CD8-positive, alpha-beta memory T cell (primary cell): ENCODE results near the gene OR1C1. TPM values are rescaled to one million over a fixed set of nuclear protein-coding genes. Genes with fewer than 3 reads are reported as not detected.
"Not testable (repeated sequence)": the region's sequence is repeated elsewhere in the genome, so short reads cannot be mapped to it uniquely, and the experiment has no call there.

Source experiments
- CTCF ChIA-PET: fragments of 350-600 bp; sonication (Branson Sonifier 250); formaldehyde crosslinking; loops from one replicate; lab custom pipeline; 2021; ENCODE audit warnings: antibody characterized with exemption; lab: Charles Lee
- POLR2A ChIA-PET: fragments of 350-600 bp; sonication (Branson Sonifier 250); formaldehyde crosslinking; loops from one replicate; lab custom pipeline; 2021; ENCODE audit warnings: antibody characterized with exemption; lab: Charles Lee
- DNase-seq, 5 donors: peaks; one replicate each; pipeline versions ENCODE4 v3.0.0 to v3.0.0-alpha.2; 2020 to 2022; ENCODE audit warnings: mixed read lengths in 1 of 5
- H3K27ac ChIP-seq: one replicate; pipeline ENCODE4 v1.7.0; 2013; ENCODE audit warnings: low read depth, mild to moderate bottlenecking, low read length, moderate library complexity
- H3K27me3 ChIP-seq: 2 replicates; pipeline ENCODE4 v1.7.0; 2013; ENCODE audit warnings: low read length, mild to moderate bottlenecking; ENCODE audit not compliant: insufficient read depth, poor library complexity, severe bottlenecking
- H3K36me3 ChIP-seq: 2 replicates; pipeline ENCODE4 v1.7.0; 2013; ENCODE audit warnings: mild to moderate bottlenecking, low read length, moderate library complexity; ENCODE audit not compliant: insufficient read depth
- H3K4me1 ChIP-seq: 2 replicates; pipeline ENCODE4 v1.7.0; 2013; ENCODE audit warnings: mild to moderate bottlenecking, low read length, moderate library complexity; ENCODE audit not compliant: insufficient read depth
- H3K4me3 ChIP-seq: 2 replicates; pipeline ENCODE4 v1.7.0; 2013; ENCODE audit warnings: mild to moderate bottlenecking, low read length
- H3K9me3 ChIP-seq: 2 replicates; pipeline ENCODE4 v1.7.0; 2013; ENCODE audit warnings: mild to moderate bottlenecking, low read length
- H3K27ac Mint-ChIP-seq, 8 donors: one replicate each; pipeline ENCODE4 v1.8.0; 2020 to 2021; ENCODE audit warnings: mixed read lengths in 8 of 8, mild to moderate bottlenecking in 6 of 8, inconsistent platforms in 3 of 8, moderate library complexity in 3 of 8
- H3K27me3 Mint-ChIP-seq, 2 donors: one replicate each; pipeline ENCODE4 v1.8.0; 2020 to 2021; ENCODE audit warnings: mixed read lengths in 2 of 2, mild to moderate bottlenecking in 1 of 2, moderate library complexity in 1 of 2
- H3K36me3 Mint-ChIP-seq, 3 donors: one replicate each; pipeline ENCODE4 v1.8.0; 2020 to 2021; ENCODE audit warnings: mixed read lengths in 3 of 3, inconsistent platforms in 1 of 3, mild to moderate bottlenecking in 1 of 3
- H3K4me1 Mint-ChIP-seq, 3 donors: one replicate each; pipeline ENCODE4 v1.8.0; 2020 to 2021; ENCODE audit warnings: mixed read lengths in 3 of 3, inconsistent platforms in 1 of 3, mild to moderate bottlenecking in 1 of 3
- H3K4me3 Mint-ChIP-seq, 7 donors: one replicate each; pipeline ENCODE4 v1.8.0; 2020 to 2021; ENCODE audit warnings: mixed read lengths in 7 of 7, mild to moderate bottlenecking in 6 of 7, moderate library complexity in 4 of 7, inconsistent platforms in 2 of 7
- H3K9me3 Mint-ChIP-seq, 5 donors: one replicate each; pipeline ENCODE4 v1.8.0; 2020 to 2022; ENCODE audit warnings: mixed read lengths in 5 of 5, mild to moderate bottlenecking in 3 of 5, moderate library complexity in 2 of 5, inconsistent platforms in 1 of 5
- polyA plus RNA-seq: library from polyadenylated mRNA; unstranded; fragments of 300-500 nt; fragmentation: Illumina TruSeq; gene quantifications from one replicate; pipeline ENCODE4 v1.2.3, GENCODE V29; 2021
- total RNA-seq, 2 experiments: library from RNA; stranded (reverse); gene quantifications; one replicate each; pipeline ENCODE4 v1.2.3, GENCODE V29; 2021

Gene OR1C1
- total and polyA plus RNA-seq, 3 experiments from 2014 or later = not detected

- H3K4me1 Mint-ChIP-seq, H3K4me3 Mint-ChIP-seq, H3K36me3 ChIP-seq, POLR2A ChIA-PET, DNase-seq, H3K4me3 ChIP-seq, H3K27me3 ChIP-seq, H3K27ac ChIP-seq, H3K9me3 ChIP-seq, H3K4me1 ChIP-seq, H3K27me3 Mint-ChIP-seq, H3K36me3 Mint-ChIP-seq, CTCF ChIA-PET, H3K9me3 Mint-ChIP-seq, H3K27ac Mint-ChIP-seq: not testable (repeated sequence)
Measured at GRCh38 chr1:247742215-247742760, 18.1 kb downstream of the OR1C1 start.

- no peaks in the 10 kb centered on the region for H3K27me3 ChIP-seq
- no peaks in the 10 kb centered on the region for H3K9me3 ChIP-seq
- Mint-ChIP-seq H3K4me3 (no peak overlapping the region), H3K27ac (no peak overlapping the region), H3K36me3 (no peaks in the 10 kb centered on the region), H3K27me3 (peaks cover 0 to 1% of the 10 kb centered on the region in 2 donors), H3K9me3 (peaks cover 0 to 9% (median 2%) of the 10 kb centered on the region in 5 donors), H3K4me1 (no peaks in the 10 kb centered on the region)
- POLR2A ChIA-PET = no interaction called here
- DNase-seq = no peak
- H3K4me3 ChIP-seq = no peak overlapping the region
- H3K4me1 ChIP-seq = no peaks in the 10 kb centered on the region
- CTCF ChIA-PET = no interaction called here
- H3K36me3 ChIP-seq = no peaks in the 10 kb centered on the region
- no peak overlapping the region for H3K27ac ChIP-seq
Measured at GRCh38 chr1:247741756-247742155, 18.6 kb downstream of the OR1C1 start.

DNA sequence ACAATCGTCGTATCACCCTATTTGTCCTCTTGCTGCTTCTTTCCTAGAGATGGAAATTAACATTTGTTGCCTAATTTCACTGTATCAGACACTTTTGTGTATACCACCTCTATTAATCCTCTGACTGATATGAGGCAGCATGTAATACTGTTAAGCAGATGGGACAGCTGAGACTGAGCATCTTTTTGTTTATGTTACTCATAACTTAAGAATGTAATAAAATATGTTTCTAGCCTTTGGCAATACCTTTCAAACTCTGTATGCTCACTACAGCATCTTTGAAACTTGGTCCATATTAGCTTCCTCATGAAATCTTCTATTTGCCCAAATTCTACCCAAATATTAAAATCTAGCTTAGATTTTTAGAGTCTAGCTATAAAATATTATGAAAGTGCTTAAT, 19.6 kb downstream of the OR1C1 start:
- DNase-seq = no peak
- no peak overlapping the region for H3K27ac Mint-ChIP-seq
- no peaks in the 10 kb centered on the region for H3K36me3 Mint-ChIP-seq

GRCh38 chr1:247738315-247738714, 22.0 kb downstream of the OR1C1 start, which contains the start of gene OR14K1:
Gene OR14K1, plus strand, starts transcription at chr1:247738615. Its CDS starts 0 bp downstream, at chr1:247738615.
- Mint-ChIP-seq H3K36me3 (no peaks in the 10 kb centered on the region), H3K4me3 (no peak within 1 kb of the TSS), H3K27me3 (no peaks in the 10 kb centered on the region), H3K27ac (peak within 1 kb of the TSS in 1 of 8 donors; percentile 12), H3K4me1 (no peaks in the 10 kb centered on the region), H3K9me3 (peaks cover 0 to 4% (median 2%) of the 10 kb centered on the region in 5 donors)
- Histone ChIP-seq H3K4me3 (no peak within 1 kb of the TSS), H3K36me3 (no peaks in the 10 kb centered on the region), H3K27ac (no peak within 1 kb of the TSS), H3K9me3 (no peaks in the 10 kb centered on the region), H3K27me3 (no peaks in the 10 kb centered on the region), H3K4me1 (no peaks in the 10 kb centered on the region)
- DNase-seq = no peak
- CTCF ChIA-PET = no interaction called here
- POLR2A ChIA-PET = no interaction called here

More for the DNA sequence above, 19.6 kb downstream of the OR1C1 start:
- no peak overlapping the region for H3K4me3 Mint-ChIP-seq
- H3K9me3 ChIP-seq = no peaks in the 10 kb centered on the region
- H3K36me3 ChIP-seq = no peaks in the 10 kb centered on the region
- no peaks in the 10 kb centered on the region for H3K4me1 Mint-ChIP-seq
- H3K27me3 Mint-ChIP-seq = no peaks in the 10 kb centered on the region
- CTCF ChIA-PET = no interaction called here
- no peaks in the 10 kb centered on the region for H3K4me1 ChIP-seq
- POLR2A ChIA-PET = no interaction called here
- peaks cover 0 to 9% (median 0%) of the 10 kb centered on the region in 5 donors for H3K9me3 Mint-ChIP-seq
- no peak overlapping the region for H3K27ac ChIP-seq
- no peaks in the 10 kb centered on the region for H3K27me3 ChIP-seq
- H3K4me3 ChIP-seq = no peak overlapping the region

DNA sequence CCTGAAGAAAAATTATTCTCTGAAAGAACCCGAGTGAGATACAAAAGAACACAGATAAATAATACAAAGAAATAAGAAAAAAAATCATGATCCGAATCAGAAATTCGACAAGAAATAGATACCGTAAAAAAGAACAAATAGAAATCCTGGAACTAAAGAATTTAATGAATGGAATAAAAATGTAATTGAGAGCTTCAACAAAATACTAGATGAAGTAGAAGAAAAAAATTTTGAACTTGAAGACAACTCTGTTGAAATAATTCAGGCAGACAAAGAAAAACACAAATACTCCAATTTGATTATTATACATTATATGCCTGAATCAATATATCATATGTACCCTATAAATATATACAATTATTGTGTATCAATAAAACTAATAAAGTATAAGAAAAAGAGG, 39.1 kb downstream of the OR1C1 start:
- H3K9me3 Mint-ChIP-seq = peaks cover 7 to 18% (median 10%) of the 10 kb centered on the region in 5 donors
- Histone ChIP-seq H3K27me3 (no peaks in the 10 kb centered on the region), H3K9me3 (no peaks in the 10 kb centered on the region), H3K4me3 (no peak overlapping the region), H3K36me3 (no peaks in the 10 kb centered on the region), H3K27ac (no peak overlapping the region), H3K4me1 (no peaks in the 10 kb centered on the region)
- H3K36me3 Mint-ChIP-seq = no peaks in the 10 kb centered on the region
- ChIA-PET POLR2A (no interaction called here), CTCF (no interaction called here)
- no peak overlapping the region for H3K27ac Mint-ChIP-seq
- no peaks in the 10 kb centered on the region for H3K4me1 Mint-ChIP-seq
- no peak for DNase-seq
- H3K27me3 Mint-ChIP-seq = no peaks in the 10 kb centered on the region
- no peak overlapping the region for H3K4me3 Mint-ChIP-seq

DNA sequence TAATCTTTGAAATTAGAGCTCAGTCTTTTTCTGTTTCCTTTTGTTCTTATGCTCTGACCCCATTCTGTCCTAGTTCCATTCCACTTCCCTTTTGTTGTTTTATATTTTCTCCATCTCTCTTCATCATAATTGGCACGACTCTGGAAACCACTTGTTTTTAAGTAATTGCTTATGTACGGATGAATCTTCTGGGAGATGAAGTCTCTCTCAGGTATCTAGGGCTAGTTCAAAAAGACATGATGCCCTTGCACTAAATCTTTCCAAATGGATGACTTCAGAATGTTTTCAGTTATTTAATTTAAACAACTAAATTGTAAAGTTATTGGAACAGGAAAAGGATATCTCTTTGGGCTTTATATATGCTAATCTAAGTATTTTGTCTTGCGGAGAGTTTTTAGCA, 43.8 kb downstream of the OR1C1 start, which contains the start of gene OR6F1:
TSS of gene OR6F1 (minus strand) at position 101 of the 400 bp plus-strand sequence. CDS start 3,891 bp downstream, outside the sequence.
- H3K4me1 Mint-ChIP-seq = no peaks in the 10 kb centered on the region
- ChIA-PET POLR2A (no interaction called here), CTCF (no interaction called here)
- peak within 1 kb of the TSS in 1 of 8 donors; percentile 56 for H3K27ac Mint-ChIP-seq
- H3K27me3 Mint-ChIP-seq = no peaks in the 10 kb centered on the region
- H3K36me3 ChIP-seq = no peaks in the 10 kb centered on the region
- no peak within 1 kb of the TSS for H3K27ac ChIP-seq
- no peak within 1 kb of the TSS for H3K4me3 ChIP-seq
- peaks cover 3 to 8% (median 4%) of the 10 kb centered on the region in 5 donors for H3K9me3 Mint-ChIP-seq
- no peaks in the 10 kb centered on the region for H3K9me3 ChIP-seq
- H3K27me3 ChIP-seq = no peaks in the 10 kb centered on the region
- no peak within 1 kb of the TSS for H3K4me3 Mint-ChIP-seq
- no peaks in the 10 kb centered on the region for H3K4me1 ChIP-seq
- H3K36me3 Mint-ChIP-seq = no peaks in the 10 kb centered on the region
- no peak for DNase-seq

- H3K27ac Mint-ChIP-seq = no peak overlapping the region
- Histone ChIP-seq H3K9me3 (no peaks in the 10 kb centered on the region), H3K4me1 (no peaks in the 10 kb centered on the region), H3K27ac (no peak overlapping the region), H3K27me3 (no peaks in the 10 kb centered on the region), H3K4me3 (no peak overlapping the region), H3K36me3 (no peaks in the 10 kb centered on the region)
- no peaks in the 10 kb centered on the region for H3K4me1 Mint-ChIP-seq
- no peak overlapping the region for H3K4me3 Mint-ChIP-seq
- DNase-seq = no peak
- H3K9me3 Mint-ChIP-seq = peaks cover 0 to 3% (median 0%) of the 10 kb centered on the region in 5 donors
- ChIA-PET CTCF (no interaction called here), POLR2A (no interaction called here)
- no peaks in the 10 kb centered on the region for H3K27me3 Mint-ChIP-seq
- H3K36me3 Mint-ChIP-seq = no peaks in the 10 kb centered on the region
Measured at GRCh38 chr1:247713753-247714152, 46.6 kb downstream of the OR1C1 start.

DNA sequence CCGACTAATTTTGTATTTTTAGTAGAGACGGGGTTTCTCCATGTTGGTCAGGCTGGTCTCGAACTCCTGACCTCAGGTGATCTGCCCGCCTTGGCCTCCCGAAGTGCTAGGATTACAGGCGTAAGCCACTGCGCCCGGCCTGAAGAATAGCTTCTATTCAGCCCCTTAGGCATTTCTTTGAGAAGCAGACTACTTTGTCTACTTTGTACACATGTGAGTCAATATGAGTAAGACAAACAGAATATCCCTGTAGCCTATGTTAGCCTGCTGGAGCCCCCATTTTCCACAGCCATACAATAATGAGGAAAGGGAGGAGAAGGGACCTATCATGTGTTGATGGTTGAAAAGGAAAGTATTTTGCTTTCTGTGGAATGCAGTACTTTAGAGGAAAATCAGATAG, 49.7 kb downstream of the OR1C1 start:
- H3K27me3 ChIP-seq, DNase-seq, H3K27me3 Mint-ChIP-seq, H3K4me3 Mint-ChIP-seq, H3K9me3 ChIP-seq, H3K4me3 ChIP-seq, H3K4me1 ChIP-seq, POLR2A ChIA-PET, H3K9me3 Mint-ChIP-seq, CTCF ChIA-PET, H3K27ac ChIP-seq, H3K36me3 Mint-ChIP-seq, H3K27ac Mint-ChIP-seq, H3K36me3 ChIP-seq, H3K4me1 Mint-ChIP-seq: not testable (repeated sequence)
